ENCODE measurements around the gene CD19. TPM values are rescaled to one million over a fixed set of nuclear protein-coding genes. Genes with fewer than 3 reads are reported as not detected.

CD19 gene
- polyA plus RNA-seq, 3 donors: 0.28 to 0.75 (median 0.65) TPM

- Histone ChIP-seq H3K9ac (ENCODE audit: insufficient read depth, low read length, poor library complexity, severe bottlenecking) (no peak overlapping the region), H3K4me2 (replicated peaks; ENCODE audit: extremely low read depth, low read length, poor library complexity, severe bottlenecking) (no peak overlapping the region), H2AFZ (ENCODE audit: insufficient read depth, low read depth, low read length, poor library complexity, severe bottlenecking) (no peak overlapping the region)
These were observed 1.4 kb downstream of the CD19 start for GRCh38 chr16:28933171-28933570.

GRCh38 chr16:28935346-28935745 is 3.6 kb downstream of the CD19 start:
- H3K4me2 ChIP-seq (replicated peaks; ENCODE audit: extremely low read depth, low read length, poor library complexity, severe bottlenecking): no peak overlapping the region
- H3K9me3 Mint-ChIP-seq: peaks cover 0 to 5% (median 0%) of the 10 kb centered on the region in 7 donors
- peak overlapping the region in 3 of 7 donors; percentile 7 to 54 (median 23) for H3K27ac Mint-ChIP-seq
- no peak overlapping the region for H3K27ac ChIP-seq (ENCODE audit: low read depth in 1 of 2, low read length in 2 of 2)
- no peaks in the 10 kb centered on the region for H3K27me3 ChIP-seq (ENCODE audit: control insufficient read depth in 2 of 2, insufficient read depth in 2 of 2, low read length in 2 of 2)
- H3K4me3 Mint-ChIP-seq: peak overlapping the region in 1 of 2 donors; percentile 82
- intact Hi-C loops (cut with micrococcal nuclease): no loop called here
- 87% methylated on average over 4 of the region's 4 CpGs for WGBS (ENCODE audit: insufficient coverage)
- peaks cover 22 to 25% of the 10 kb centered on the region in 2 donors for H3K4me1 ChIP-seq (ENCODE audit: control insufficient read depth in 1 of 2, insufficient read depth in 2 of 2, low read length in 2 of 2)
- no peaks in the 10 kb centered on the region for H3K36me3 ChIP-seq (replicated peaks in 1 of 2; ENCODE audit: control insufficient read depth in 1 of 2, insufficient read depth in 2 of 2, low read length in 2 of 2)
- no peak for DNase-seq
- no peaks in the 10 kb centered on the region for H3K9me3 ChIP-seq (replicated peaks in 1 of 2; ENCODE audit: control insufficient read depth in 1 of 2, insufficient read depth in 1 of 2, low read length in 2 of 2)
- H3K36me3 Mint-ChIP-seq: no peaks in the 10 kb centered on the region
- no peak overlapping the region for H2AFZ ChIP-seq (ENCODE audit: insufficient read depth, low read depth, low read length, poor library complexity, severe bottlenecking)
- H3K27me3 Mint-ChIP-seq (ENCODE audit: low read depth in 3 of 3): peaks cover 0 to 6% (median 1%) of the 10 kb centered on the region in 3 donors
- no peak for TF ChIP-seq CTCF (IDR thresholded peaks at IDR 0.05)
- no peaks in the 10 kb centered on the region for H4K20me1 ChIP-seq (ENCODE audit: insufficient read depth, low read length)
- H3K79me2 ChIP-seq (ENCODE audit: insufficient read depth, low read length): no peaks in the 10 kb centered on the region
- H3K4me1 Mint-ChIP-seq: peaks cover 26% of the 10 kb centered on the region
- H3K4me3 ChIP-seq (replicated peaks in 1 of 3; ENCODE audit: low read depth in 2 of 3, low read length in 3 of 3): no peak overlapping the region
- no peak overlapping the region for H3K9ac ChIP-seq (ENCODE audit: insufficient read depth, low read length, poor library complexity, severe bottlenecking)

More at GRCh38 chr16:28933171-28933570, 1.4 kb downstream of the CD19 start:
- no peak for DNase-seq
- Histone ChIP-seq H3K27me3 (ENCODE audit: control insufficient read depth in 2 of 2, insufficient read depth in 2 of 2, low read length in 2 of 2) (no peaks in the 10 kb centered on the region), H4K20me1 (ENCODE audit: insufficient read depth, low read length) (no peaks in the 10 kb centered on the region), H3K4me1 (ENCODE audit: control insufficient read depth in 1 of 2, insufficient read depth in 2 of 2, low read length in 2 of 2) (peaks cover 23 to 25% of the 10 kb centered on the region in 2 donors), H3K36me3 (replicated peaks in 1 of 2; ENCODE audit: control insufficient read depth in 1 of 2, insufficient read depth in 2 of 2, low read length in 2 of 2) (no peaks in the 10 kb centered on the region), H3K27ac (ENCODE audit: low read depth in 1 of 2, low read length in 2 of 2) (no peak overlapping the region), H3K79me2 (ENCODE audit: insufficient read depth, low read length) (no peaks in the 10 kb centered on the region), H3K9me3 (replicated peaks in 1 of 2; ENCODE audit: control insufficient read depth in 1 of 2, insufficient read depth in 1 of 2, low read length in 2 of 2) (no peaks in the 10 kb centered on the region), H3K4me3 (replicated peaks in 1 of 3; ENCODE audit: low read depth in 2 of 3, low read length in 3 of 3) (no peak overlapping the region)
- TF ChIP-seq CTCF (IDR thresholded peaks at IDR 0.05): no peak
- peaks cover 0 to 2% (median 0%) of the 10 kb centered on the region in 7 donors for H3K9me3 Mint-ChIP-seq
- H3K4me1 Mint-ChIP-seq: peaks cover 26% of the 10 kb centered on the region
- H3K36me3 Mint-ChIP-seq: no peaks in the 10 kb centered on the region
- peak overlapping the region in 1 of 7 donors; percentile 69 for H3K27ac Mint-ChIP-seq
- H3K27me3 Mint-ChIP-seq (ENCODE audit: low read depth in 3 of 3): peaks cover 0 to 6% (median 1%) of the 10 kb centered on the region in 3 donors
- intact Hi-C loops (cut with micrococcal nuclease): no loop called here
- WGBS (ENCODE audit: insufficient coverage): 100% methylated on average over 4 of the region's 8 CpGs
- no peak overlapping the region for H3K4me3 Mint-ChIP-seq
